ENCODE data around the gene KCNIP3.

Gene KCNIP3

GRCh38 chr2:95362486-95362885, 65.3 kb downstream of the KCNIP3 start:
- TF ChIP-seq NFRKB (IDR thresholded peaks at IDR 0.05) (no peak), L3MBTL2 (conservative IDR thresholded peaks at IDR 0.05) (no peak), HDGF (IDR thresholded peaks at IDR 0.05; ENCODE audit: borderline replicate concordance) (no peak), CTBP1 (IDR thresholded peaks at IDR 0.05; ENCODE audit: borderline replicate concordance) (no peak), ELF4 (IDR thresholded peaks at IDR 0.05) (no peak), BHLHE40 (IDR thresholded peaks at IDR 0.05; ENCODE audit: borderline replicate concordance) (no peak), SUZ12 (IDR thresholded peaks at IDR 0.05) (no peak)
- TF ChIP-seq, protein P1, sequence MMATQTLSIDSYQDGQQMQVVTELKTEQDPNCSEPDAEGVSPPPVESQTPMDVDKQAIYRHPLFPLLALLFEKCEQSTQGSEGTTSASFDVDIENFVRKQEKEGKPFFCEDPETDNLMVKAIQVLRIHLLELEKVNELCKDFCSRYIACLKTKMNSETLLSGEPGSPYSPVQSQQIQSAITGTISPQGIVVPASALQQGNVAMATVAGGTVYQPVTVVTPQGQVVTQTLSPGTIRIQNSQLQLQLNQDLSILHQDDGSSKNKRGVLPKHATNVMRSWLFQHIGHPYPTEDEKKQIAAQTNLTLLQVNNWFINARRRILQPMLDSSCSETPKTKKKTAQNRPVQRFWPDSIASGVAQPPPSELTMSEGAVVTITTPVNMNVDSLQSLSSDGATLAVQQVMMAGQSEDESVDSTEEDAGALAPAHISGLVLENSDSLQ (IDR thresholded peaks at IDR 0.05), result no peak
- CTCF ChIA-PET, result interaction anchor here (2.1 kb wide), 1 partner anchor 27 kb away, joined by 7 read pairs; no protein-coding TSS in a partner anchor
- POLR2A ChIA-PET, result no interaction called here
- DNase-seq (ENCODE audit: extremely low spot score), result no peak

GRCh38 chr2:95366514-95366913, 69.4 kb downstream of the KCNIP3 start:
- POLR2A ChIA-PET, result no interaction called here
- TF ChIP-seq LEF1 (IDR thresholded peaks at IDR 0.05; ENCODE audit: borderline replicate concordance) (no peak), FOXA1 (IDR thresholded peaks at IDR 0.05) (no peak), BHLHE40 (IDR thresholded peaks at IDR 0.05; ENCODE audit: borderline replicate concordance) (no peak)
- CTCF ChIA-PET, result interaction anchor here (0.6 kb wide), 1 partner anchor 17 kb away, joined by 4 read pairs; no protein-coding TSS in a partner anchor
- DNase-seq (ENCODE audit: extremely low spot score), result no peak

- no peak for DNase-seq (ENCODE audit: extremely low spot score)
- POLR2A ChIA-PET, result no interaction called here
- TF ChIP-seq SP1 (IDR thresholded peaks at IDR 0.05) (no peak), FOXA1 (IDR thresholded peaks at IDR 0.05) (no peak), TARDBP (IDR thresholded peaks at IDR 0.05) (no peak), BHLHE40 (IDR thresholded peaks at IDR 0.05; ENCODE audit: borderline replicate concordance) (no peak), L3MBTL2 (conservative IDR thresholded peaks at IDR 0.05) (no peak), FOXM1 (IDR thresholded peaks at IDR 0.05; ENCODE audit: borderline replicate concordance) (no peak), CTBP1 (IDR thresholded peaks at IDR 0.05; ENCODE audit: borderline replicate concordance) (no peak), ELF4 (IDR thresholded peaks at IDR 0.05) (no peak), SUZ12 (IDR thresholded peaks at IDR 0.05) (no peak), FOXK2 (IDR thresholded peaks at IDR 0.05) (no peak), HDGF (IDR thresholded peaks at IDR 0.05; ENCODE audit: borderline replicate concordance) (no peak), ARNT (IDR thresholded peaks at IDR 0.05) (no peak), LEF1 (IDR thresholded peaks at IDR 0.05; ENCODE audit: borderline replicate concordance) (no peak), NFRKB (IDR thresholded peaks at IDR 0.05) (no peak), ZNF384 (IDR thresholded peaks at IDR 0.05) (no peak)
- TF ChIP-seq, protein P1 (IDR thresholded peaks at IDR 0.05), result no peak
- CTCF ChIA-PET, result interaction anchor here (0.6 kb wide), 1 partner anchor 42 kb away, joined by 3 read pairs; no protein-coding TSS in a partner anchor
These were observed 75.2 kb downstream of the KCNIP3 start for GRCh38 chr2:95372216-95372829.

- CTCF ChIA-PET, result interaction anchor here (0.6 kb wide), 1 partner anchor 42 kb away, joined by 3 read pairs; no protein-coding TSS in a partner anchor
- TF ChIP-seq, protein P1 (IDR thresholded peaks at IDR 0.05), result no peak
- TF ChIP-seq TARDBP (IDR thresholded peaks at IDR 0.05), result no peak
- POLR2A ChIA-PET, result no interaction called here
- no peak for DNase-seq (ENCODE audit: extremely low spot score)
These were observed 75.7 kb downstream of the KCNIP3 start for GRCh38 chr2:95372845-95373244.

- ChIA-PET POLR2A (no interaction called here), CTCF (no interaction called here)
- TF ChIP-seq ELF4 (IDR thresholded peaks at IDR 0.05) (no peak), FOXK2 (IDR thresholded peaks at IDR 0.05) (no peak), LEF1 (IDR thresholded peaks at IDR 0.05; ENCODE audit: borderline replicate concordance) (no peak), L3MBTL2 (conservative IDR thresholded peaks at IDR 0.05) (no peak), ZNF384 (IDR thresholded peaks at IDR 0.05) (no peak), BHLHE40 (IDR thresholded peaks at IDR 0.05; ENCODE audit: borderline replicate concordance) (no peak), TARDBP (IDR thresholded peaks at IDR 0.05) (no peak), NFRKB (IDR thresholded peaks at IDR 0.05) (no peak), ARNT (IDR thresholded peaks at IDR 0.05) (no peak), FOXA1 (IDR thresholded peaks at IDR 0.05) (no peak), HDGF (IDR thresholded peaks at IDR 0.05; ENCODE audit: borderline replicate concordance) (no peak), FOXM1 (IDR thresholded peaks at IDR 0.05; ENCODE audit: borderline replicate concordance) (no peak), SUZ12 (IDR thresholded peaks at IDR 0.05) (no peak), CTBP1 (IDR thresholded peaks at IDR 0.05; ENCODE audit: borderline replicate concordance) (no peak), SP1 (IDR thresholded peaks at IDR 0.05) (no peak)
- TF ChIP-seq, protein P1 (IDR thresholded peaks at IDR 0.05), result no peak
- DNase-seq (ENCODE audit: extremely low spot score), result no peak
These were observed 76.9 kb downstream of the KCNIP3 start for GRCh38 chr2:95374029-95374428.

GRCh38 chr2:95374451-95374920, 77.3 kb downstream of the KCNIP3 start:
- DNase-seq (ENCODE audit: extremely low spot score), result no peak
- CTCF ChIA-PET, result interaction anchor here (1.2 kb wide), 1 partner anchor 15 kb away, joined by 3 read pairs; no protein-coding TSS in a partner anchor
- POLR2A ChIA-PET, result no interaction called here
- TF ChIP-seq NFRKB (IDR thresholded peaks at IDR 0.05) (no peak), ZNF384 (IDR thresholded peaks at IDR 0.05) (no peak), BHLHE40 (IDR thresholded peaks at IDR 0.05; ENCODE audit: borderline replicate concordance) (no peak), SP1 (IDR thresholded peaks at IDR 0.05) (no peak), FOXK2 (IDR thresholded peaks at IDR 0.05) (no peak), L3MBTL2 (conservative IDR thresholded peaks at IDR 0.05) (no peak), FOXA1 (IDR thresholded peaks at IDR 0.05) (no peak)
